HFFc6 (cell line): ENCODE results near the gene CPA2. TPM values are rescaled to one million over a fixed set of nuclear protein-coding genes. Genes with fewer than 3 reads are reported as not detected.

Source experiments
- DNase-seq: peaks from one replicate; pipeline ENCODE4 v3.0.0-alpha.2; 2018
- H3K27ac Mint-ChIP-seq: 2 replicates; pipeline ENCODE4 v1.8.0; 2020; ENCODE audit warnings: mild to moderate bottlenecking, mixed read lengths
- H3K27me3 Mint-ChIP-seq: 2 replicates; pipeline ENCODE4 v1.8.0; 2021; ENCODE audit warnings: mild to moderate bottlenecking, moderate library complexity, mixed read lengths; ENCODE audit not compliant: insufficient read depth
- H3K36me3 Mint-ChIP-seq: 2 replicates; pipeline ENCODE4 v1.8.0; 2021; ENCODE audit warnings: low read depth, mixed read lengths
- H3K4me1 Mint-ChIP-seq: 2 replicates; pipeline ENCODE4 v1.8.0; 2020; ENCODE audit warnings: low read depth, mixed read lengths
- H3K4me3 Mint-ChIP-seq: 2 replicates; pipeline ENCODE4 v1.8.0; 2020; ENCODE audit warnings: mild to moderate bottlenecking, moderate library complexity, mixed read lengths
- H3K9me3 Mint-ChIP-seq: 2 replicates; pipeline ENCODE4 v1.8.0; 2020; ENCODE audit warnings: mild to moderate bottlenecking, mixed read lengths
- long read RNA-seq: library from polyadenylated mRNA; unstranded; transcript quantifications from one replicate; pipeline ENCODE4 v2.0.0, GENCODE V29; 2019
- total RNA-seq, 6 experiments: library from RNA; stranded (reverse); fragmentation: NEBNext Ultra II Directional; extraction: Animal tissue kit (Norgen Biotek cat#: 25700); gene quantifications; 2 replicates in 1 of 6; 3 replicates in 5 of 6; pipeline ENCODE4 v1.2.3, GENCODE V29; 2021
- TF ChIP-seq, protein P1 (sequence below): fragments of 200-600 bp; sonication (generic); IDR thresholded peaks from 2 replicates; pipeline ENCODE4 v1.5.0; 2021; ENCODE audit warnings: antibody characterized with exemption, mild to moderate bottlenecking

The CPA2 gene
- total RNA-seq = not detected
- long read RNA-seq = 0 reads

DNA sequence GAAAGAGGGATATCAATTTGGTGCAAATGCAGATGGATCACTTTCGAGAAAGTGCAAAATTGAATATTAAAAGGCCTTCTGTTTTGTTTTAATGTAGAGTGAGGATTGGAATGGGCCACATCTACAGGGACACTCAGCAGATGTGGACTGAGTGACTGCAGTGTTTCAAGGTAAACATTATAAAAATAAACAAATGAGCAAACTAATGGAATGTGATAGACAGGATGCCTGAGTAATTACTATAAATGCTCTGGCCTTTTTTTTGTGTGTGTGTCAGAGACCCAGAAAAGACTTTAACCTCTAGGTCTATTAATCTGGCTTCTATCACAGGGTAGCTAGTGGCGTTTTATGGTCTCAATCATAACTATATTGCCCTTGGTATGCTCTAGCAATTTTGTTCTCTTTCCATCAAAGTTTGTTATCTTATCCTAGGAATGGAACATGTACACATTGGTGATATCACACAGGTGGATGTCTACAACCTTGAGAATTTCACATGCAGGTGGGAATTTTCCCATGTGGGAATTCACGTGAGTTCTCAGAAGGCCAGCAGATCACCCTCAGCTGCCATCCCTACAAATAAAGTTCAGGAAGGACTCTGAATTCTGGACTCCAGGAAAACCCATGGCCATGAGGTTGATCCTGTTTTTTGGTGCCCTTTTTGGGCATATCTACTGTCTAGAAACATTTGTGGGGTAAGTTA, at the start of gene CPA2:
Gene CPA2 (plus strand): TSS at position 606 of the 703 bp plus-strand sequence. CDS start 19 bp downstream, at position 625.
- Mint-ChIP-seq H3K36me3 (no peaks in the 10 kb centered on the region), H3K4me3 (no peak within 1 kb of the TSS), H3K27ac (no peak within 1 kb of the TSS), H3K9me3 (no peaks in the 10 kb centered on the region), H3K4me1 (peaks cover 8% of the 10 kb centered on the region; the same call in 1 of the 2 replicates), H3K27me3 (peaks cover 24% of the 10 kb centered on the region)
- TF ChIP-seq, protein P1, sequence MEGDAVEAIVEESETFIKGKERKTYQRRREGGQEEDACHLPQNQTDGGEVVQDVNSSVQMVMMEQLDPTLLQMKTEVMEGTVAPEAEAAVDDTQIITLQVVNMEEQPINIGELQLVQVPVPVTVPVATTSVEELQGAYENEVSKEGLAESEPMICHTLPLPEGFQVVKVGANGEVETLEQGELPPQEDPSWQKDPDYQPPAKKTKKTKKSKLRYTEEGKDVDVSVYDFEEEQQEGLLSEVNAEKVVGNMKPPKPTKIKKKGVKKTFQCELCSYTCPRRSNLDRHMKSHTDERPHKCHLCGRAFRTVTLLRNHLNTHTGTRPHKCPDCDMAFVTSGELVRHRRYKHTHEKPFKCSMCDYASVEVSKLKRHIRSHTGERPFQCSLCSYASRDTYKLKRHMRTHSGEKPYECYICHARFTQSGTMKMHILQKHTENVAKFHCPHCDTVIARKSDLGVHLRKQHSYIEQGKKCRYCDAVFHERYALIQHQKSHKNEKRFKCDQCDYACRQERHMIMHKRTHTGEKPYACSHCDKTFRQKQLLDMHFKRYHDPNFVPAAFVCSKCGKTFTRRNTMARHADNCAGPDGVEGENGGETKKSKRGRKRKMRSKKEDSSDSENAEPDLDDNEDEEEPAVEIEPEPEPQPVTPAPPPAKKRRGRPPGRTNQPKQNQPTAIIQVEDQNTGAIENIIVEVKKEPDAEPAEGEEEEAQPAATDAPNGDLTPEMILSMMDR = no peak
- no peak for DNase-seq

GRCh38 chr7:130218806-130219620, 47.6 kb upstream of the CPA2 start:
- TF ChIP-seq, protein P1 = no peak
- H3K9me3 Mint-ChIP-seq = no peaks in the 10 kb centered on the region
- DNase-seq = no peak
- H3K4me1 Mint-ChIP-seq = no peaks in the 10 kb centered on the region
- no peaks in the 10 kb centered on the region for H3K36me3 Mint-ChIP-seq
- H3K27ac Mint-ChIP-seq = no peak overlapping the region
- H3K27me3 Mint-ChIP-seq = peaks cover 21% of the 10 kb centered on the region
- H3K4me3 Mint-ChIP-seq = no peak overlapping the region

GRCh38 chr7:130219871-130220270, 46.8 kb upstream of the CPA2 start:
- no peak overlapping the region for H3K27ac Mint-ChIP-seq
- DNase-seq = no peak
- H3K4me1 Mint-ChIP-seq = peaks cover 3% of the 10 kb centered on the region

GRCh38 chr7:130221746-130222145, 44.9 kb upstream of the CPA2 start:
- peaks cover 7% of the 10 kb centered on the region for H3K4me1 Mint-ChIP-seq
- H3K9me3 Mint-ChIP-seq = no peaks in the 10 kb centered on the region

More at GRCh38 chr7:130219871-130220270, 46.8 kb upstream of the CPA2 start:
- no peak overlapping the region for H3K4me3 Mint-ChIP-seq
- no peaks in the 10 kb centered on the region for H3K9me3 Mint-ChIP-seq
- H3K27me3 Mint-ChIP-seq = peaks cover 22% of the 10 kb centered on the region
- H3K36me3 Mint-ChIP-seq = no peaks in the 10 kb centered on the region
- TF ChIP-seq, protein P1 = no peak

GRCh38 chr7:130223646-130224045, 43.0 kb upstream of the CPA2 start:
- H3K4me3 Mint-ChIP-seq = no peak overlapping the region
- peaks cover 7% of the 10 kb centered on the region for H3K4me1 Mint-ChIP-seq
- H3K27me3 Mint-ChIP-seq = peaks cover 21% of the 10 kb centered on the region
- H3K36me3 Mint-ChIP-seq = no peaks in the 10 kb centered on the region
- DNase-seq = no peak
- no peaks in the 10 kb centered on the region for H3K9me3 Mint-ChIP-seq
- H3K27ac Mint-ChIP-seq = no peak overlapping the region
- TF ChIP-seq, protein P1 = no peak

More at GRCh38 chr7:130221746-130222145, 44.9 kb upstream of the CPA2 start:
- Mint-ChIP-seq H3K27ac (no peak overlapping the region), H3K4me3 (no peak overlapping the region), H3K27me3 (peaks cover 18% of the 10 kb centered on the region), H3K36me3 (no peaks in the 10 kb centered on the region)
- TF ChIP-seq, protein P1 = no peak
- DNase-seq = no peak
